T-helper 2 cell treated with Interferon-gamma antibody and Interleukin-4, amounts not matched to agents 100 ng/mL and 5 ng/mL, for 36 hours (primary cell): Measurements from ENCODE around the gene GLIS1. TPM values are rescaled to one million over a fixed set of nuclear protein-coding genes. Genes with fewer than 3 reads are reported as not detected.

Source experiments
- intact Hi-C: fragments of 100-400 bp; cut with micrococcal nuclease; formaldehyde crosslinking; loops from one replicate; pipeline ENCODE4 v1.15.1; 2023
- total RNA-seq: library from RNA; stranded (reverse); gene quantifications from 2 replicates; pipeline ENCODE4 v1.2.3, GENCODE V29; 2022

Gene GLIS1
- total RNA-seq, 1 donor from 2014 or later, result not detected

DNA sequence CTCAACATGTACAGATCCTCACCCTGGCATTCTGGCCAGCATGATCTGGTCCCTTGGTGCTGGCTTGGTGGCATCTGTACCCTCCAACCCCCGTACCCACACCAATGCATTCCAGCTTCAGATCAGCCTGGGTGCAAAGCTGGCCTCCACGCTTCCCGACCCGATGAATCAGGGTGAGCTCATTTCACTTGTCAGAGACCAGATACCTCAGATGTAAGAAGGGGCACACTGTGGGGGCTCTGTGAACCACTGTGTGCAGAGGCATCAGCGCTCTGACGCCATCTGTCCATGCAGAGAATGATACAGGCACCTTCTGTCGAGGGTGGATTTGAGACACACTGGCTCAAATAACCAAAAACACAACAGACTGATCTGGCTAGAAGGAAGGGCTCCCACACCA is 203.1 kb downstream of the GLIS1 start:
- intact Hi-C loops, result no loop called here

- intact Hi-C loops, result no loop called here
Measured at GRCh38 chr1:53535226-53535625, 203.7 kb downstream of the GLIS1 start.

- intact Hi-C loops, result no loop called here
Measured at GRCh38 chr1:53532912-53533311, 206.1 kb downstream of the GLIS1 start.

DNA sequence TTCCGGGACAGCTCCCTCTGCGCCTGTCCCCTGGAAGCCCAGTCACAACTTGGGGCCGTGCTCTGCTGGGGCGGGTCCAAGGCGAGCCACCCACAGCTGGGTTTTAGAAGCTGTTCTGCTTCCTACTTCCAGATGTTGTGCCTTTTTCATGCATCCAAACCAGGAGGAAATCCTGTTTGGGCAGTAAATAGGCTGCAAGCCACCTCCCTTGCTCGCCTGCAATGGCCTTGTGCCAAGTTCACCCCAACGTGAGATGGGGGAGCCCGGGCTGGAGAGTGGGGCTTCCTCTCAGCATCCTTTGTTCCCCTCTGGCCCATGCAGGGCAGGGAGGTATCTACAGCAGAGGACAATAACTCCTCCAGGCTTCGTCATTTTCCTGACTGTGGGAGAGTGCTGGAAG is 206.6 kb downstream of the GLIS1 start:
- intact Hi-C loops, result no loop called here

GRCh38 chr1:53530550-53530949 is 208.4 kb downstream of the GLIS1 start:
- intact Hi-C loops, result no loop called here

- intact Hi-C loops, result no loop called here
Measured at GRCh38 chr1:53529555-53529954, 209.4 kb downstream of the GLIS1 start.

DNA sequence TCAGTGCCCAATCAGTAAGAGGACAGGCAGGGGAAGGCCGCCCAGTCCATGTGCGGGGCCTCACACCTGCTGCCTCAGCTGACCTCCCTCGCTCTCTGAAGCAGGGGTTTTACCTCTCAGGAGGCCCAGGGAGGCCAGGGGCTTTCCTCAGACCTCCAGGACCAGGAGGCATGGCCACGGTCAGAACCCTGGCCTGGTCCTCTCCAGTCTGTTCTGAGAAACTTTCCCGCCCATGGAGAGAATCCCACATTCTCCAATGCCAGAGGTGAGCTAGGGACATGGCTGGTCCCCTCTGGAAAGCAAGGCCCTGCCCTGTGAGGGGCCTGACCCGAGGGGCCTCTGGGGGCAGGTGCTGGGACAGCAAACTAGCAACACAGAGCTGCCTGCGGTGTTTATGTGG is 211.6 kb downstream of the GLIS1 start:
- intact Hi-C loops, result no loop called here

DNA sequence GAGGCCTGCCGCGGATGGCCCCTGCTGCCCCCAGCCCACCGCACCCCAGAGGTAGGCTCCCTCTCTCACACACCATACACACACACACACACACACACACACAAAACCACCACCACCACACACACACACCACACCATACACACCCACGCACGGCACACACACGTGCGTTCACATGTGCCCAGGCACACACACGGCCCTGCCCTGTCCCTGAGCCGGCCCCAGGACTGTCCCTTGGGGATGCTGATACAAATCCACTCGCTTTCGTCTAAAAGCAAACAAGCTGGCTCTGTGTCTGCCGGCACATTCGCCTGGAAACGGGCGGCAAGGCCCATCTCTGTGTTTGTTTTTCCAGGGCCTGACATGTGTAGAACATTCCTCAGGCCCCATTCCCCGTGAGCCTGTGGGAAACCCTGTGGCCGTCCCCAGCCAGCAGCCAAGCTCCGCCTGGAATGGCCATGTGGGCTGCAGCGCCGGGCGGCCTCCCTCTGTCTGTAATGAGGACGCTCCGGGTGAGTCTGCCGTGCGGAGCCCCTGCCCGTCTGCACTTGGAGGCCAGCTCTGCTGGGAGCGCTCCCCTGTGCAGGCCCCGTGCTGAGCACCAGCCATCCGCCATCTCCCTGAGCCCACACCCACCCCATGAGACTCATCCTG is 212.4 kb downstream of the GLIS1 start:
- intact Hi-C loops, result no loop called here

DNA sequence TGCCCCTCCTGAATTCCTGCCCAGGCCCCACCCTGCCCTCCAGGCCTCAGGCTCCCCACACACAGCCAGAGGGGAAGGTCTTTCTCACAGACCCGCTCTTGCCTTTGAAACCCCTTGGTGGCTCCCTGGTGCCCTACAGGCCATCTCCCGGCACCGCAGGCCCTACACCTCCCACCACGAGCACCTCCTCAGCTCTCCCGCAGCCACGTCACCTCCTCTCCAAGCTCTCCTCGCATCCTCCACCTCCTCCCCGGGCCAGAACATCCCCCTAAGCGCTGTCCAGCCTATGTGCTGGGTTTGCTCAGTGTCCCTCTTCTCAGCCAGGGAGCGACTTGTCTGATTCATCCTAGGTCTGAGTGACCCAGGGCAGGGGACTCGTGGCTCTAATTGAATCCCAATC is 213.4 kb downstream of the GLIS1 start:
- intact Hi-C loops, result no loop called here

- intact Hi-C loops, result no loop called here
Measured at GRCh38 chr1:53524428-53525375, 214.3 kb downstream of the GLIS1 start.

GRCh38 chr1:53521924-53522552 is 216.9 kb downstream of the GLIS1 start:
- intact Hi-C loops, result no loop called here

DNA sequence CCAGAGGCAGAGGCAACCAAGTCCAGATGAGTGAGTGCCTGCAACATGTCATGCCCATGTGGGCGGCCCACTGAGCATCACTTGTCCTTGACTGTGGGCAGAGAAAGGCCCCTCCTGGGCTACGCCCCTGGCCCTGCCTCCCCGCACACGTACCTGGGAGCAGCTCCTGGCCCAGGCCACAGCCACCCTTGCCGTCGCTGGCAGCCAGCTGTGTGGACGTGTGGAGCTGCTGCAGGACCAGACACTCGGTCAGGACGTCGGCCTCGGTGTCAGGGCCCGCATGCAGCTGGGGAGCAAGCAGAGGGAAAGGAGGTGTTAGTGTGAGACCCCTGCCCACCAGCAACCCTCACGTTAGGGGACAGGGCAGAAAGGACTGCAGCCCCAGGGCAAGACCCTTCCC is 218.5 kb downstream of the GLIS1 start:
- intact Hi-C loops, result no loop called here

GRCh38 chr1:53519421-53519820 is 219.5 kb downstream of the GLIS1 start:
- intact Hi-C loops, result no loop called here

DNA sequence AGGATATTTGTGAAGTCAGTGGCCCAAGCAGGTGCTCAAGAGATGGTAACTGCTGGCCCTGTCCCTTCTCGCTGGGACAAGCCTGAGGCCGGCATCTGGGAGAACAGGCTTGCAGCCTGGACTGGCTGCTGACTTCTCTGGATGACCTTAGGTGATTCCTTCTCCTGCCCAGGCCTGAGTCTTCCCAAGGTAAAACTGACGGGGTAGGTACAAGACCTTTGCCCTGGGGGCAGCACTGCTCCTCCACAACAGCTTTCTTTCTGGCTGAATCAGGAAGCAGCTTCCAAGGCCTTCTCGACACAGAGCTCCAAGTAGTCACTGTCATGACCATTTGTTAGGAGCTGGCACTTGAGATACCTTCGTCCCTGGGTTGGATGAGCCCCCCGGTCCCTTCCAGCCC is 220.2 kb downstream of the GLIS1 start:
- intact Hi-C loops, result no loop called here

- intact Hi-C loops, result no loop called here
Measured at GRCh38 chr1:53517821-53518352, 221.1 kb downstream of the GLIS1 start.

- intact Hi-C loops, result no loop called here
Measured at GRCh38 chr1:53517109-53517508, 221.9 kb downstream of the GLIS1 start.

- intact Hi-C loops, result no loop called here
Measured at GRCh38 chr1:53516181-53516580, 222.8 kb downstream of the GLIS1 start.

GRCh38 chr1:53514436-53514835 is 224.5 kb downstream of the GLIS1 start:
- intact Hi-C loops, result no loop called here

- intact Hi-C loops, result no loop called here
Measured at GRCh38 chr1:53513846-53514245, 225.1 kb downstream of the GLIS1 start.

DNA sequence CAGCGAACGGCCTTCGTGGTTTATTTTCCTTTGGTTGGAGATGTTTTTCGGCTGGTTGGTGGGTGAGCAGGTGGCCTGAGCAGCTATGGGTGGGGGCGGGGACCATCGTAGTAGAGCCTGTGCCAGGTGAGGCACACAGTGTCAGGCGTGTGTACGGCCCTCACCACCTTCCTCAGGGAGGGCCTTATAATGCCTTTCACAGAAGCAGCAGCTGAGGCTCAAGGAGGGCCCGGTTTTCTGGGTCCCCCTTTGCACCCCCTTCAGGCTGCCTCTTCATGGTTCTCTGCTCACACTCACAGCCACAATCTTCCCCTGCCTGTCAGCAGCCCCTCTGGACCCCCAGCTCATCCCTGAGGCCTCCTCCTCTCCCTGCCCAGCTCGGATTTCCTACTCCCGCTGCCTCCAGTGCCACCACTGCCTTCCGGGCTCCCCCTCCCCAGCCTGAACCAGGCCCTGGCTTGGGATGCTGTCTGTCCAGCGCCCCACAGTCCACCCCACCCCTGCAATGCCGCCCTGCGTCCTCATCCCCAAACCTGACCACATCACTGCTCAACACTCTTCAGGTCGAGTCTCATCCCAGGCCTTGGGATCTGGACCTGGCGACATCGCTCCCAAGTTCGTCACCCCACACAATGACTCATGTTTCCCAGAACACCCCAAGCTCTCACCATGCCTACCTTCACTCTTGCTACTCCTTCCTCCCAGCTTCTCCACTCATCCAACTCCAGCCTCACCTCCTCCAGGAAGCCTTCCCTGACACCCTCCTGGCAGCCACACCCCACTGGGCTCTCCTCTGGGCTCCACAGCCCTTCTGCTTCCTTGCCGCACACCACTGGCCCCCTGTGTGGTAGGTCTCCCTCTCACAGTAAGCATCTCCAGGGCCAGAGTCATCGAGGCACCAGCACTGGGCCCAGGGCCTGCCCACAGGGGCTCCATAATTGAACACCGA is 225.9 kb downstream of the GLIS1 start:
- intact Hi-C loops, result no loop called here
